ENCODE measurements around the gene PTH1R.

Gene PTH1R

GRCh38 chr3:46835054-46835453, 42.5 kb upstream of the PTH1R start:
- no peak overlapping the region for H3K4me3 ChIP-seq (ENCODE audit: low read depth, low read length)
- DNase-seq (ENCODE audit: low read depth) = no peak
- TF ChIP-seq, protein P1, sequence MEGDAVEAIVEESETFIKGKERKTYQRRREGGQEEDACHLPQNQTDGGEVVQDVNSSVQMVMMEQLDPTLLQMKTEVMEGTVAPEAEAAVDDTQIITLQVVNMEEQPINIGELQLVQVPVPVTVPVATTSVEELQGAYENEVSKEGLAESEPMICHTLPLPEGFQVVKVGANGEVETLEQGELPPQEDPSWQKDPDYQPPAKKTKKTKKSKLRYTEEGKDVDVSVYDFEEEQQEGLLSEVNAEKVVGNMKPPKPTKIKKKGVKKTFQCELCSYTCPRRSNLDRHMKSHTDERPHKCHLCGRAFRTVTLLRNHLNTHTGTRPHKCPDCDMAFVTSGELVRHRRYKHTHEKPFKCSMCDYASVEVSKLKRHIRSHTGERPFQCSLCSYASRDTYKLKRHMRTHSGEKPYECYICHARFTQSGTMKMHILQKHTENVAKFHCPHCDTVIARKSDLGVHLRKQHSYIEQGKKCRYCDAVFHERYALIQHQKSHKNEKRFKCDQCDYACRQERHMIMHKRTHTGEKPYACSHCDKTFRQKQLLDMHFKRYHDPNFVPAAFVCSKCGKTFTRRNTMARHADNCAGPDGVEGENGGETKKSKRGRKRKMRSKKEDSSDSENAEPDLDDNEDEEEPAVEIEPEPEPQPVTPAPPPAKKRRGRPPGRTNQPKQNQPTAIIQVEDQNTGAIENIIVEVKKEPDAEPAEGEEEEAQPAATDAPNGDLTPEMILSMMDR (IDR thresholded peaks at IDR 0.05; ENCODE audit: low read depth, low read length, missing control alignments) = no peak

DNA sequence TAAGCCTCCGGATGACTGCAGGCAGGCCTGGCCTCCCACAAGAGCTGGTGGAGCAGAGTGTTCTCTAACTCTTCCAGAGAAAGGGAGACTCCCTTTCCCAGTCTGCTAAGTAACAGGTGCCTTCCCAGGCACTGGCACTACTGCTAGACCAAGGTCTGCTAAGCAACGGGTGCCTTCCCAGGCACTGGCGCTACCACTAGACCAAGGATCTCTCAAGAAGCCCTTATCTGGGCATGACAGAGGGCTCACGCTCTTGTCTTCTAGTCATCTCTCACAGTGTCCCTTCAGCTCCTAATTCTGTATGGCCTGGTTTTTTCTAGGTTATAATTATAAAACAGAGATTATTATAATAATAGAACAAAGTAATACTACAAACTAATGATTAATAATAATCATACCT, 42.0 kb upstream of the PTH1R start:
- DNase-seq (ENCODE audit: low read depth) = no peak
- TF ChIP-seq, protein P1 (IDR thresholded peaks at IDR 0.05; ENCODE audit: low read depth, low read length, missing control alignments) = no peak
- H3K4me3 ChIP-seq (ENCODE audit: low read depth, low read length) = no peak overlapping the region

DNA sequence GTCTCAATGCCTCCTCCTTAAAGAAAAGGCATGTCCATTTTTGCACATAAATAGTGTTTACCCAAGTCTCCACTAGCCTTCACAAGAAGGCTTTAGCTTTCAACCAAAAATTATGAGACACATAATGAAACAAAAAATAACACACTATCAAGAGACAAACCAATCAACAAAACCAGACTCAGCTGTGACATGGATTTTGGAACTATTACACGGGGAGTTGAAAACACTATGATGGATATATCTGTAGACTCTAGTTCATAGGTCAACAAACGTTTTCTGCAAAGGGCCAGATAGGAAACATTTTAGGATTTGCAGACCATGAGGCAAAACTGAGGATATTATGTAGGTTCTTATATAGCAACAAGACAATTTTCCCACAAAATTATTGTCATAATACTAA, 39.2 kb upstream of the PTH1R start:
- TF ChIP-seq, protein P1 (IDR thresholded peaks at IDR 0.05; ENCODE audit: low read depth, low read length, missing control alignments) = no peak
- DNase-seq (ENCODE audit: low read depth) = no peak
- H3K4me3 ChIP-seq (ENCODE audit: low read depth, low read length) = no peak overlapping the region

DNA sequence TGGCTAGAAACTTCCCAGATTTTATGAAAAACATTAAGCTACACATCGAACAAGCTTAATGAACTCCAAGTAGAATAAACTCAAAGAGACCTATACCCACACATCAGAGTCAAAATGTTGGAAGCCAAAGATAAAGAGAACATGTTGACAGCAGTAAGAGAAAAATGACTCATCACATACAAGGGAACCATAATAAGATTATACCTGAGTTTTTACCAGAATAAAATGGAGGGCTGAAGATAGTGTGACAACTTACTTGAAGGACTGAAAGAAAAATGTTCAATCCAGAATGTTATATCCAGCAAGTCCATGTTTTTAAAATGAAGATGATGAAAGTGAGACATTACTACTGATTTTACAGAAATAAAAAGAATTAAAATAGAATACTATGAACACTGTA, 37.0 kb upstream of the PTH1R start:
- no peak overlapping the region for H3K4me3 ChIP-seq (ENCODE audit: low read depth, low read length)
- TF ChIP-seq, protein P1 (IDR thresholded peaks at IDR 0.05; ENCODE audit: low read depth, low read length, missing control alignments) = no peak
- DNase-seq (ENCODE audit: low read depth) = no peak

DNA sequence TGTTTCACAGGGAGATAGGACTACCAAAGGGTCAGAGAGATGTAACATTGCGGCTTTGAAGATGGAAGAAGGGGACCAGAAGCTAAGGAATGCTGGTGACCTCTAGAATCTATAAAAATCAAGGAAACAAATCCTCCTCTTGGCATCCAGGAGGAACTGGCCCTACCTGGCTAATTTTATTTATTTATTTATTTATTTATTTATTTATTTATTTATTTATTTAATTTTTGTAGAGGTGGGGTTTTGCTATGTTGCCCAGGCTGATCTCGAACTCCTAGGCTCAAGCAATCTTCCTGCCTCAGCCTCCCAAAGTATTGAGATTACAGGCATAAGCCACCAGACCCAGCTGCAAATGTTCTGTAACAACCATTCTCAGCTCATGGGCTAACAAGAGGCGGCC, 34.0 kb upstream of the PTH1R start:
- TF ChIP-seq, protein P1 (IDR thresholded peaks at IDR 0.05; ENCODE audit: low read depth, low read length, missing control alignments) = no peak
- no peak overlapping the region for H3K4me3 ChIP-seq (ENCODE audit: low read depth, low read length)
- no peak for DNase-seq (ENCODE audit: low read depth)

DNA sequence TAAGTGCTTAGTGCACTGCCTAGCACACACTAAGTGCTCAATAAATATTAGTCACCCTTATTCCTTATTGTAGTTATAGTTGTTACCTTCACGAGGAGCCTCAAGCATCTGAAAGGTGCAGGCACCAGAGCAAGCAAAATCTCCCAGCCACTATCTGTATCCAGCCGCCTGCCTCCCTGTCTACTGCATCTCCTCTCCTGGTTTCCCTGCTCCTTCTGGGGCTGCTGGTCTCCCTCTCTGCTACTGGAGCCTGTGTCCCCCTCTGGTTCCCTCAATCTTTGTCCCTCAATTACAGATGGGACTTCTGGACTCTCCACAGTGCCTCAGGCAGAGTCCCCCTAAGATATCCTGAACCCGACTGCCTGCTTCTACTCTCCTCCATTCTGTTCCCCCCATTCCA, 33.1 kb upstream of the PTH1R start:
- DNase-seq (ENCODE audit: low read depth) = no peak
- TF ChIP-seq, protein P1 (IDR thresholded peaks at IDR 0.05; ENCODE audit: low read depth, low read length, missing control alignments) = no peak
- no peak overlapping the region for H3K4me3 ChIP-seq (ENCODE audit: low read depth, low read length)

GRCh38 chr3:46844881-46845312, 32.6 kb upstream of the PTH1R start:
- H3K4me3 ChIP-seq (ENCODE audit: low read depth, low read length) = no peak overlapping the region; the same call in 1 of the 2 replicates
- DNase-seq (ENCODE audit: low read depth) = no peak
- TF ChIP-seq, protein P1 (IDR thresholded peaks at IDR 0.05; ENCODE audit: low read depth, low read length, missing control alignments) = no peak
